Epithelial cell of esophagus (primary cell): Measurements from ENCODE around the gene OR52E2.

Source experiments
- DNase-seq: peaks from one replicate; pipeline ENCODE4 v3.0.0; 2010; ENCODE audit warnings: low read depth
- H3K4me3 ChIP-seq: 2 replicates; pipeline ENCODE4 v1.5.1; 2011; ENCODE audit warnings: mild to moderate bottlenecking, low read length, control low read depth
- CTCF ChIP-seq: IDR thresholded peaks from 2 replicates; pipeline ENCODE4 v1.5.1; 2011; ENCODE audit warnings: low read depth, mild to moderate bottlenecking, low read length, control low read depth, inconsistent platforms; ENCODE audit not compliant: insufficient read depth; ENCODE audit errors: missing control alignments

The OR52E2 gene

GRCh38 chr11:5059391-5059790 lies at the start of gene OR52E2:
Gene OR52E2, minus strand, starts transcription at chr11:5059627. Its CDS starts 0 bp downstream, at chr11:5059627.
- DNase-seq: no peak
- no peak for TF ChIP-seq CTCF
- H3K4me3 ChIP-seq: no peak within 1 kb of the TSS

- DNase-seq: no peak
- TF ChIP-seq CTCF: no peak
Measured at GRCh38 chr11:5107285-5107684, 47.9 kb upstream of the OR52E2 start.

GRCh38 chr11:5103066-5103465 lies 43.6 kb upstream of the OR52E2 start:
- H3K4me3 ChIP-seq: no peak overlapping the region
- no peak for DNase-seq
- no peak for TF ChIP-seq CTCF

More at GRCh38 chr11:5107285-5107684, 47.9 kb upstream of the OR52E2 start:
- H3K4me3 ChIP-seq: no peak overlapping the region

GRCh38 chr11:5102246-5102645 lies 42.8 kb upstream of the OR52E2 start:
- no peak for DNase-seq
- no peak for TF ChIP-seq CTCF
- no peak overlapping the region for H3K4me3 ChIP-seq

GRCh38 chr11:5096011-5096410 lies 36.6 kb upstream of the OR52E2 start:
- TF ChIP-seq CTCF: no peak
- DNase-seq: no peak
- H3K4me3 ChIP-seq: no peak overlapping the region

- H3K4me3 ChIP-seq: no peak overlapping the region
- TF ChIP-seq CTCF: no peak
- no peak for DNase-seq
Measured at GRCh38 chr11:5092821-5093585, 33.6 kb upstream of the OR52E2 start.

GRCh38 chr11:5090668-5091067 lies 31.2 kb upstream of the OR52E2 start:
- TF ChIP-seq CTCF: no peak

More at GRCh38 chr11:5090668-5091067, 31.2 kb upstream of the OR52E2 start:
- no peak overlapping the region for H3K4me3 ChIP-seq
- DNase-seq: no peak
